OCI-LY7 (cell line): Measurements from ENCODE around the gene BCAN.

Experiments
- CTCF ChIP-seq: fragments of 200-600 bp; sonication (generic); conservative IDR thresholded peaks from 2 replicates; pipeline ENCODE4 v1.5.1; 2014; ENCODE audit warnings: mild to moderate bottlenecking, antibody characterized with exemption, low read length, moderate library complexity, mixed read lengths
- EZH2phosphoT487 ChIP-seq: fragments of 200-600 bp; sonication (generic); IDR thresholded peaks from 2 replicates; pipeline ENCODE4 v1.6.1; 2018; ENCODE audit warnings: low read depth, borderline replicate concordance, mild to moderate bottlenecking, mixed run types, antibody characterized with exemption, low read length, moderate library complexity, mixed read lengths

GRCh38 chr1:156663178-156663577 lies 21.3 kb downstream of the BCAN start:
- TF ChIP-seq CTCF (no peak), EZH2phosphoT487 (no peak)
